Epithelial cell of prostate (primary cell): ENCODE results near the gene ANAPC15.

Experiments
- DNase-seq: peaks from one replicate; pipeline ENCODE4 v3.0.0-alpha.2; 2011; ENCODE audit warnings: low read depth, low spot score
- H3K27ac ChIP-seq: fragments of 450-650 bp; 2 replicates; pipeline ENCODE4 v1.5.1; 2017; ENCODE audit warnings: mild to moderate bottlenecking

Gene ANAPC15

DNA sequence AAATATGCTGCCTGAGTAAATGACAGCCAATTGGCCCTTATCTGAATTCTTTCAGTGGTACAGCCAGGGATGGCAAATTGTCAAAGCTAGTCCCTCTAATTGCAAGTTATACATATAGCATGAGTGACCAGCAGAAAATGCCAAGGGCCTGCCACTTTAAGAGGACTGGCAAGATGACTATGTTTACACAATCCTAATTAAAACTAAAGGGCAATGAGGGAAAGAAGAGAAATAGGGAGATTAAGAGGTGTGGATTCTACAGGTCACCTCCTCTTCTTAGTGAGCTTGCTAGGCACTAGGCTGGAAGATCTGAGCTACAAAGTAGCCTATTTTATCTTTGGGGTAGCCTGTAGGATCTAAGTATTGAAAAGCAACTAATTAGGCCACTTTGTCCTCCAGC is 45.6 kb downstream of the ANAPC15 start:
- no peak for DNase-seq

DNA sequence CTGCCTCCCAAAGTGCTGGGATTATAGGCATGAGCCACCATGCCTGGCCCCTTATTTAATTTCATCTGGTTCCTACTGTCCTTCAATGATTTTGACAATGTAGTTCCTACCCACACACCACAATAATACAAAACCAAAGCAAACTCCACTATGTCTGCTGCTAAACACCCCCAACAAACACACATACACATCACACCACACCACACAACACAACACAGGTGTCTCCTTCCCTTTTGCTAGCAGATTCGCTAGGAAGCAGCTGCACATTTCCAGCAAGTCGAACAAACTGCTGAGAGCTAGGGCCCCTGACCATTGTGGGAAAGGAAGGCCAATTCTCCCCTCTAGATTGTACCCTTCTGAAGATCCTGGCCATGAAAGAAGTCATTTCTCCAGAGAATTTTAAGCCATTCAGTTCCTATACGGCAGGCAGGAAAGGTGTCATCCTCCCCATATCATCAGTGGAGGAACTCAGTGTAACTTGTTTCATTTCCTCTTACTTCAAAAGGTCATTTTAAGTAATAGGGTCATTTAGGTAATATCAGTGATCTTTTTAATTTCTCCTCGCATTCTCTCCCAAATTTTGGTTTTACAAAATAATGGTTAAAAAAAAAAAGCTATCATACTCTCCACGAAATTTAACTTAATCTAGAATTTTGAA is 50.6 kb downstream of the ANAPC15 start:
- no peak for DNase-seq
- no peak overlapping the region for H3K27ac ChIP-seq

More for the DNA sequence above, 45.6 kb downstream of the ANAPC15 start:
- no peak overlapping the region for H3K27ac ChIP-seq
